IMR-90 (cell line): ENCODE data around the gene C1R. TPM values are rescaled to one million over a fixed set of nuclear protein-coding genes. Genes with fewer than 3 reads are reported as not detected.

ENCODE experiments used
- ATAC-seq: fragments of 200-7000 bp; cut with Tn5 transposase; 2 replicates; pipeline ENCODE4 v1.9.1; 2020; ENCODE audit warnings: low read depth, mild to moderate bottlenecking, moderate library complexity
- BruUV-seq: library from RNA; stranded (reverse); fragments of 400-500 nt; replicated peaks from 2 replicates; lab custom pipeline; 2021; lab: Mats Ljungman, UMichigan
- CTCF ChIA-PET: fragments of 300-600 bp; formaldehyde crosslinking; extraction: SDS; loops from one replicate; lab custom pipeline; 2021; ENCODE audit warnings: antibody characterized with exemption; lab: Yijun Ruan, JAX
- POLR2A ChIA-PET: fragments of 300-600 bp; sonication (Branson Sonifier 250); formaldehyde crosslinking; loops from one replicate; lab custom pipeline; 2022; ENCODE audit warnings: antibody characterized with exemption; ENCODE audit not compliant: unreplicated experiment; lab: Charles Lee
- DNase-seq: peaks from one replicate; pipeline ENCODE4 v3.0.0; 2013
- H2AFZ ChIP-seq: replicated peaks from 2 replicates; pipeline ENCODE3; 2013; ENCODE audit warnings: low read length, mild to moderate bottlenecking; ENCODE audit not compliant: poor library complexity
- H2AK5ac ChIP-seq: 2 replicates; pipeline ENCODE4 v1.6.1; 2013; ENCODE audit warnings: low read depth, low read length, inconsistent platforms
- H2AK9ac ChIP-seq: replicated peaks from 2 replicates; pipeline ENCODE3; 2013; ENCODE audit warnings: mild to moderate bottlenecking, low read depth, low read length, moderate library complexity; ENCODE audit not compliant: poor library complexity
- H2BK120ac ChIP-seq: 2 replicates; pipeline ENCODE4 v1.6.1; 2013; ENCODE audit warnings: low read depth, low read length, inconsistent platforms
- H2BK15ac ChIP-seq: 3 replicates; pipeline ENCODE4 v1.6.1; 2013; ENCODE audit warnings: low read depth, low read length, inconsistent platforms
- H2BK20ac ChIP-seq: 2 replicates; pipeline ENCODE4 v1.6.1; 2013; ENCODE audit warnings: low read depth, mild to moderate bottlenecking, inconsistent platforms, low read length, moderate library complexity
- H2BK5ac ChIP-seq: 2 replicates; pipeline ENCODE4 v1.6.1; 2013; ENCODE audit warnings: mild to moderate bottlenecking, low read depth, low read length, inconsistent platforms; ENCODE audit not compliant: poor library complexity, severe bottlenecking
- H3K14ac ChIP-seq: replicated peaks from 2 replicates; pipeline ENCODE4 v1.6.1; 2013; ENCODE audit warnings: low read depth, low read length, inconsistent platforms
- H3K18ac ChIP-seq: 2 replicates; pipeline ENCODE4 v1.6.1; 2013; ENCODE audit warnings: low read depth, low read length, control low read depth
- H3K23ac ChIP-seq: 2 replicates; pipeline ENCODE4 v1.6.1; 2013; ENCODE audit warnings: low read depth, low read length, inconsistent platforms
- H3K27ac ChIP-seq: 2 replicates; pipeline ENCODE4 v1.5.1; 2013; ENCODE audit warnings: mild to moderate bottlenecking, control low read depth, low read length; ENCODE audit not compliant: insufficient read depth
- H3K27me3 ChIP-seq: 2 replicates; pipeline ENCODE4 v1.6.1; 2013; ENCODE audit warnings: low read length; ENCODE audit not compliant: control insufficient read depth, insufficient read depth
- H3K36me3 ChIP-seq: 2 replicates; pipeline ENCODE4 v1.6.1; 2013; ENCODE audit warnings: low read length, mixed read lengths; ENCODE audit not compliant: control insufficient read depth, insufficient read depth
- H3K4ac ChIP-seq: 2 replicates; pipeline ENCODE4 v1.6.1; 2013; ENCODE audit warnings: low read depth, low read length, inconsistent platforms
- H3K4me1 ChIP-seq: 2 replicates; pipeline ENCODE4 v1.6.1; 2013; ENCODE audit warnings: low read length, mixed read lengths; ENCODE audit not compliant: control insufficient read depth, insufficient read depth
- H3K4me2 ChIP-seq: 2 replicates; pipeline ENCODE4 v1.6.1; 2013; ENCODE audit warnings: low read depth, mild to moderate bottlenecking, control low read depth, low read length, moderate library complexity
- H3K4me3 ChIP-seq: 2 replicates; pipeline ENCODE4 v1.5.1; 2013; ENCODE audit warnings: low read depth, mild to moderate bottlenecking, control low read depth, low read length, moderate library complexity; ENCODE audit not compliant: insufficient read depth
- H3K56ac ChIP-seq: 2 replicates; pipeline ENCODE4 v1.6.1; 2013; ENCODE audit warnings: low read length, inconsistent platforms; ENCODE audit not compliant: insufficient read depth; ENCODE audit errors: extremely low read depth
- H3K79me1 ChIP-seq, 2 experiments: 2 replicates each; pipeline ENCODE4 v1.6.1; 2013; ENCODE audit warnings: low read length in 2 of 2, inconsistent platforms in 1 of 2, low read depth in 1 of 2
- H3K9ac ChIP-seq: 2 replicates; pipeline ENCODE4 v1.6.1; 2013; ENCODE audit warnings: low read depth, low read length, control low read depth
- H3K9me1 ChIP-seq: 2 replicates; pipeline ENCODE4 v1.6.1; 2013; ENCODE audit warnings: low read length, inconsistent platforms; ENCODE audit not compliant: insufficient read depth
- H3K9me3 ChIP-seq: 2 replicates; pipeline ENCODE4 v1.6.1; 2013; ENCODE audit warnings: low read length; ENCODE audit not compliant: control insufficient read depth, insufficient read depth
- H4K20me1 ChIP-seq: 2 replicates; pipeline ENCODE4 v1.6.1; 2013; ENCODE audit warnings: low read length, inconsistent platforms; ENCODE audit not compliant: insufficient read depth
- H4K5ac ChIP-seq: 2 replicates; pipeline ENCODE4 v1.6.1; 2013; ENCODE audit warnings: mild to moderate bottlenecking, low read depth, low read length, control low read depth
- H4K8ac ChIP-seq, 2 experiments: 2 replicates each; pipeline ENCODE4 v1.6.1; 2013; ENCODE audit warnings: low read depth in 2 of 2, low read length in 2 of 2, control low read depth in 1 of 2, inconsistent platforms in 1 of 2
- H4K91ac ChIP-seq: 2 replicates; pipeline ENCODE4 v1.6.1; 2013; ENCODE audit warnings: low read depth, low read length, inconsistent platforms; ENCODE audit not compliant: insufficient read depth
- BHLHE40 ChIP-seq: fragments of 150-350 bp; IDR thresholded peaks from 2 replicates; pipeline ENCODE4 v1.6.1; 2016; ENCODE audit warnings: mild to moderate bottlenecking, low read depth, low read length
- MAFK ChIP-seq: IDR thresholded peaks from 2 replicates; pipeline ENCODE4 v1.6.1; 2012; ENCODE audit warnings: low read depth, low read length, improper control_type of control experiment
- MAZ ChIP-seq: IDR thresholded peaks from 2 replicates; pipeline ENCODE4 v1.6.1; 2012; ENCODE audit warnings: low read depth, mild to moderate bottlenecking, low read length, improper control_type of control experiment, moderate library complexity, borderline replicate concordance
- WGBS, 2 experiments: methylation state at CpG; one replicate each; pipeline versions ENCODE4 v1.1.5 to v1.1.7; 2013; ENCODE audit warnings: missing lambda C conversion rate in 2 of 2; ENCODE audit not compliant: insufficient read length in 1 of 2; ENCODE audit errors: extremely low coverage in 2 of 2; 5-methylcytosine and 5-hydroxymethylcytosine counted together
- dilution Hi-C: fragments of 300-500 bp; cut with HindIII; formaldehyde crosslinking; loops from one replicate; pipeline ENCODE4 v1.14.3; 2018; ENCODE audit warnings: low sequenced_read_pairs; ENCODE audit not compliant: unreplicated experiment
- in situ Hi-C: fragments of 300-500 bp; cut with MboI; formaldehyde crosslinking; loops from 3 replicates; pipeline ENCODE4 v1.14.3; 2019; ENCODE audit warnings: low sequenced_read_pairs, inconsistent platforms, mixed read lengths
- intact Hi-C: fragments of 100-400 bp; cut with micrococcal nuclease; formaldehyde crosslinking; loops from 2 replicates; pipeline ENCODE4 v1.10.0; 2022
- polyA plus RNA-seq, 3 experiments: library from polyadenylated mRNA; depleted of rRNA; stranded (reverse); fragments of >200 nt; gene quantifications; 2 replicates each; pipeline ENCODE4 v1.2.3, GENCODE V29; 2012; ENCODE audit warnings: low replicate concordance in 1 of 3
- total RNA-seq: library from RNA; depleted of rRNA; stranded (reverse); fragments of >200 nt; gene quantifications from 2 replicates; pipeline ENCODE4 v1.2.3, GENCODE V29; 2012

C1R gene
- total and polyA plus RNA-seq, 2 of the 4 experiments (the other 2 are of a cell fraction): 38.4 to 165 TPM

DNA sequence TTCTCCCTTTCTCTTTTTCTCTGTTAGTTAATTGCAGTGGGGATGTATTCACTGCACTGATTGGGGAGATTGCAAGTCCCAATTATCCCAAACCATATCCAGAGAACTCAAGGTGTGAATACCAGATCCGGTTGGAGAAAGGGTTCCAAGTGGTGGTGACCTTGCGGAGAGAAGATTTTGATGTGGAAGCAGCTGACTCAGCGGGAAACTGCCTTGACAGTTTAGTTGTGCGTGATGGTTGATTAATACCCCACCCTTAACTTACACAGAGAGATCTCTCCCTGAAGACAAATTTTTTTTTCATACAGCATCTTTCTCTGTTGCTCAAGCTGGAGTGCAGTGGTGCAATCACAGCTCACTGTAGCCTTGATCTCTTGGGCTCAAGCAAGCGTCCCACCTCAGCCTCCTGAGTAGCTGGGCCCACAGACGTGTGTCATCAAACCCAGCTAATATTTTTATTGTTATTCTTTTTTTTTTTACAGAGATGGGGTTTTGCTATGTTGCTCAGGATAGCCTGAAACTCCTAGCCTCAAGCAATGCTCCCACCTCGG lies 27.1 kb downstream of the C1R start:
- Histone ChIP-seq H3K56ac (no peak overlapping the region), H2BK5ac (no peak overlapping the region), H2AFZ (no peak overlapping the region), H3K4me2 (no peak overlapping the region), H3K4ac (no peak overlapping the region), H3K36me3 (peaks cover 51% of the 10 kb centered on the region), H3K18ac (no peak overlapping the region), H2AK5ac (no peak overlapping the region), H2BK20ac (no peak overlapping the region), H3K14ac (no peak overlapping the region), H3K4me1 (peaks cover 17% of the 10 kb centered on the region), H3K79me1 (peaks cover 4 to 10% of the 10 kb centered on the region in 2 experiments; a peak in 3 of 4 replicates), H4K91ac (no peak overlapping the region), H3K4me3 (no peak overlapping the region), H3K27ac (no peak overlapping the region), H2AK9ac (no peak overlapping the region), H4K5ac (no peak overlapping the region), H3K9ac (no peak overlapping the region), H2BK15ac (no peak overlapping the region), H3K9me3 (no peaks in the 10 kb centered on the region), H3K9me1 (peaks cover 20% of the 10 kb centered on the region), H2BK120ac (no peak overlapping the region), H3K23ac (no peak overlapping the region), H4K20me1 (no peaks in the 10 kb centered on the region), H4K8ac (no peak overlapping the region), H3K27me3 (no peaks in the 10 kb centered on the region)
- ATAC-seq (no peak), DNase-seq (no peak)
- in situ Hi-C loops (loop anchor here (25.0 kb wide), 1 partner anchor 572 kb away; no protein-coding TSS in a partner anchor), dilution Hi-C loops (no loop called here), intact Hi-C loops (no loop called here)
- WGBS, 2 experiments: no CpG with 5 or more reads among the region's 7 CpGs
- TF ChIP-seq MAFK: peak; percentile 76
- TF ChIP-seq BHLHE40: no peak
- no peak for TF ChIP-seq MAZ
- BruUV-seq: no TSS peak
- POLR2A ChIA-PET: no interaction called here
- CTCF ChIA-PET: interaction anchor here (0.6 kb wide), 1 partner anchor 42 kb away, joined by 3 read pairs; no protein-coding TSS in a partner anchor
